Right cardiac atrium (tissue), 5 donors: ENCODE measurements around the gene ANKS3. TPM values are rescaled to one million over a fixed set of nuclear protein-coding genes. Genes with fewer than 3 reads are reported as not detected.
A peak's percentile ranks its signal among the peaks of the same experiment; 100 is the strongest.
"Not testable (repeated sequence)": the region's sequence is repeated elsewhere in the genome, so short reads cannot be mapped to it uniquely, and the experiment has no call there.

ENCODE experiments used
- ATAC-seq, 2 donors: fragments of 200-7000 bp; cut with Tn5 transposase; one replicate each; pipeline versions ENCODE4 v1.8.0 to v1.9.1; 2020; ENCODE audit warnings: moderate library complexity in 2 of 2, mild to moderate bottlenecking in 1 of 2
- DNase-seq, 3 donors: peaks; one replicate each; pipeline ENCODE4 v3.0.0-alpha.2; 2020
- H3K27ac ChIP-seq: one replicate; pipeline ENCODE4 v1.5.1; 2013; ENCODE audit warnings: mild to moderate bottlenecking, low read length, control low read depth, moderate library complexity
- H3K27me3 ChIP-seq: one replicate; pipeline ENCODE4 v1.6.1; 2013; ENCODE audit not compliant: control insufficient read depth, insufficient read depth
- H3K4me1 ChIP-seq: one replicate; pipeline ENCODE4 v1.6.1; 2013; ENCODE audit warnings: low read length; ENCODE audit not compliant: control insufficient read depth, insufficient read depth
- H3K4me3 ChIP-seq: one replicate; pipeline ENCODE4 v1.5.1; 2013; ENCODE audit warnings: low read length, control low read depth
- H3K9me3 ChIP-seq: one replicate; pipeline ENCODE4 v1.6.1; 2013; ENCODE audit warnings: low read length; ENCODE audit not compliant: control insufficient read depth
- WGBS: extraction: QIAGEN DNeasy Blood & Tissue Kit; methylation state at CpG from one replicate; pipeline ENCODE4 v1.1.7; 2013; 5-methylcytosine and 5-hydroxymethylcytosine counted together
- intact Hi-C, 4 donors: fragments of 100-400 bp; cut with DNase I; formaldehyde crosslinking; loops; one replicate each; pipeline versions ENCODE4 v1.11.0 to v1.14.0; 2022 to 2023
- microRNA-seq, 2 donors: library from miRNA; unstranded; fragments of <30 nt; microRNA quantifications; one replicate each; pipeline ENCODE4 v1.2.0, GENCODE V29; 2020 to 2021
- polyA plus RNA-seq: library from polyadenylated mRNA; stranded (reverse); fragments of 200-250 nt; gene quantifications from one replicate; pipeline ENCODE4 v1.2.3, GENCODE V29; 2013
- total RNA-seq, 4 donors: library from RNA; stranded (reverse); fragmentation: NEBNext Ultra II Directional; extraction: Animal tissue kit (Norgen Biotek cat#: 25700); gene quantifications; one replicate each; pipeline ENCODE4 v1.2.1, GENCODE V29; 2021
- donor health status: healthy with polysubstance abuse.
- donor health status: DM: no; HTN: yes; CAD: no.
- donor health status: DM: no; HTN: no; CAD: no.
- donor health status: DM: no; HTN: yes; CAD: no; lungs with severe emphysema.
- donor health status: DM: yes; HTN: yes; CAD: no.

The ANKS3 gene
- total and polyA plus RNA-seq, 5 donors = 8.9 to 13.5 (median 11.0) TPM

- H3K27ac ChIP-seq, H3K4me1 ChIP-seq, H3K27me3 ChIP-seq, H3K9me3 ChIP-seq, H3K4me3 ChIP-seq, intact Hi-C loops: not testable (repeated sequence)
- 90% methylated on average over 15 of the region's 15 CpGs for WGBS
- DNase-seq (peak; percentile 44 to 85 (median 78)), ATAC-seq (peak in 1 of 2 donors; percentile 30)
Measured at GRCh38 chr16:4650443-4651074, 83.5 kb downstream of the ANKS3 start.

GRCh38 chr16:4649744-4650442 is 84.2 kb downstream of the ANKS3 start:
- H3K9me3 ChIP-seq = no peaks in the 10 kb centered on the region
- no peaks in the 10 kb centered on the region for H3K27me3 ChIP-seq
- WGBS = 90% methylated on average over 25 of the region's 25 CpGs
- no peaks in the 10 kb centered on the region for H3K4me1 ChIP-seq
- intact Hi-C loops = no loop called here
- ATAC-seq = no peak
- peak in 2 of 3 donors; percentile 47 to 59 for DNase-seq
- H3K27ac ChIP-seq = no peak overlapping the region
- no peak overlapping the region for H3K4me3 ChIP-seq

- Histone ChIP-seq H3K27ac (no peak overlapping the region), H3K9me3 (no peaks in the 10 kb centered on the region), H3K4me1 (no peaks in the 10 kb centered on the region), H3K27me3 (no peaks in the 10 kb centered on the region), H3K4me3 (no peak overlapping the region)
- WGBS = 93% methylated on average over 13 of the region's 13 CpGs
- peak in 2 of 3 donors; percentile 46 to 50 for DNase-seq
- ATAC-seq = peak in 1 of 2 donors; percentile 17
- intact Hi-C loops = no loop called here
Measured at GRCh38 chr16:4648917-4649316, 85.2 kb downstream of the ANKS3 start.

GRCh38 chr16:4647644-4647980 is 86.5 kb downstream of the ANKS3 start:
- no peaks in the 10 kb centered on the region for H3K27me3 ChIP-seq
- no peak overlapping the region for H3K27ac ChIP-seq
- intact Hi-C loops = no loop called here
- no peaks in the 10 kb centered on the region for H3K4me1 ChIP-seq
- no peak overlapping the region for H3K4me3 ChIP-seq
- WGBS = 98% methylated on average over 8 of the region's 8 CpGs
- DNase-seq (peak in 1 of 3 donors; percentile 48), ATAC-seq (no peak)
- H3K9me3 ChIP-seq = no peaks in the 10 kb centered on the region

- H3K4me1 ChIP-seq = no peaks in the 10 kb centered on the region
- no peak overlapping the region for H3K27ac ChIP-seq
- DNase-seq = peak in 2 of 3 donors; percentile 46 to 61
- no peaks in the 10 kb centered on the region for H3K9me3 ChIP-seq
- ATAC-seq = peak in 1 of 2 donors; percentile 9
- no peaks in the 10 kb centered on the region for H3K27me3 ChIP-seq
- intact Hi-C loops = no loop called here
- 95% methylated on average over 22 of the region's 22 CpGs for WGBS
- H3K4me3 ChIP-seq = no peak overlapping the region
Measured at GRCh38 chr16:4646773-4647643, 87.1 kb downstream of the ANKS3 start.

Small RNAs within 50 kb of the gene (microRNA-seq; reads per million reads assigned to microRNA genes)
- 0 to 0.42 reads per million in 2 donors for gene MIR6769A

Other genes with a start within 250 kb of the ANKS3 start
- gene CDIP1, start 195.5 kb downstream of the ANKS3 start, total RNA-seq = 10 to 100 TPM; 34.2 to 46.8 (median 42.9) TPM
- gene CDIP1, start 195.5 kb downstream of the ANKS3 start, polyA plus RNA-seq = 36.8 TPM
- under 1 TPM in 3 of 4 donors, not detected in 1; 0.08 to 0.09 (median 0.08) TPM for gene C16orf96, start 177.9 kb downstream of the ANKS3 start, total RNA-seq
- 0.02 TPM for gene C16orf96, start 177.9 kb downstream of the ANKS3 start, polyA plus RNA-seq
- gene UBALD1, start 119.4 kb downstream of the ANKS3 start, total RNA-seq = 10 to 100 TPM; 22.3 to 28.7 (median 25.7) TPM
- gene UBALD1, start 119.4 kb downstream of the ANKS3 start, polyA plus RNA-seq = 30.1 TPM
- 10 to 100 TPM; 37.0 to 49.9 (median 41.2) TPM for gene MGRN1, start 109.4 kb downstream of the ANKS3 start, total RNA-seq
- 22.0 TPM for gene MGRN1, start 109.4 kb downstream of the ANKS3 start, polyA plus RNA-seq
- 10 to 100 TPM; 30.5 to 55.2 (median 42.5) TPM for gene NUDT16L1, start 40.7 kb downstream of the ANKS3 start, total RNA-seq
- gene NUDT16L1, start 40.7 kb downstream of the ANKS3 start, polyA plus RNA-seq = 62.3 TPM
- under 1 TPM in 3 of 4 donors, not detected in 1; 0.28 to 0.49 (median 0.38) TPM for gene DNAAF8, start 266 bp upstream of the ANKS3 start, total RNA-seq
- 1.3 TPM for gene DNAAF8, start 266 bp upstream of the ANKS3 start, polyA plus RNA-seq
- 10 to 100 TPM in 1 of 4 donors, 1 to 10 TPM in 3; 6.8 to 10.7 (median 8.6) TPM for gene ZNF500, start 32.9 kb upstream of the ANKS3 start, total RNA-seq
- gene ZNF500, start 32.9 kb upstream of the ANKS3 start, polyA plus RNA-seq = 7.2 TPM
- under 1 TPM in 1 of 4 donors, not detected in 3; 0.64 TPM for gene SEPTIN12, start 54.1 kb upstream of the ANKS3 start, total RNA-seq
- not detected for gene SEPTIN12, start 54.1 kb upstream of the ANKS3 start, polyA plus RNA-seq
- gene SMIM22, start 61.1 kb upstream of the ANKS3 start, total RNA-seq = not detected
- gene SMIM22, start 61.1 kb upstream of the ANKS3 start, polyA plus RNA-seq = not detected
- gene ROGDI, start 68.4 kb upstream of the ANKS3 start, total RNA-seq = 10 to 100 TPM; 55.0 to 76.4 (median 65.3) TPM
- 86.3 TPM for gene ROGDI, start 68.4 kb upstream of the ANKS3 start, polyA plus RNA-seq
- gene GLYR1, start 113.0 kb upstream of the ANKS3 start, total RNA-seq = 10 to 100 TPM; 69.9 to 84.4 (median 81.1) TPM
- 56.1 TPM for gene GLYR1, start 113.0 kb upstream of the ANKS3 start, polyA plus RNA-seq
- 10 to 100 TPM; 24.4 to 30.4 (median 27.4) TPM for gene UBN1, start 113.2 kb upstream of the ANKS3 start, total RNA-seq
- gene UBN1, start 113.2 kb upstream of the ANKS3 start, polyA plus RNA-seq = 16.5 TPM
- gene PPL, start 202.9 kb upstream of the ANKS3 start, total RNA-seq = 10 to 100 TPM in 2 of 4 donors, 1 to 10 TPM in 2; 3.9 to 19.1 (median 8.4) TPM
- gene PPL, start 202.9 kb upstream of the ANKS3 start, polyA plus RNA-seq = 5.0 TPM
- gene SEC14L5, start 224.1 kb upstream of the ANKS3 start, total RNA-seq = 1 to 10 TPM in 3 of 4 donors, under 1 TPM in 1; 0.57 to 3.8 (median 2.1) TPM
- 1.4 TPM for gene SEC14L5, start 224.1 kb upstream of the ANKS3 start, polyA plus RNA-seq